Forelimb muscle (tissue), 1 donor: Measurements from ENCODE around the gene GRIK4. TPM values are rescaled to one million over a fixed set of nuclear protein-coding genes. Genes with fewer than 3 reads are reported as not detected.
"Not testable (repeated sequence)": the region's sequence is repeated elsewhere in the genome, so short reads cannot be mapped to it uniquely, and the experiment has no call there.

Source experiments
- DNase-seq: peaks from one replicate; pipeline ENCODE4 v3.0.0-alpha.2; 2013; ENCODE audit warnings: low read depth
- polyA plus RNA-seq: library from polyadenylated mRNA; unstranded; fragments of 120-200 nt; gene quantifications from one replicate; pipeline ENCODE4 v1.2.1, GENCODE V29; 2013; ENCODE audit not compliant: insufficient read length

Gene GRIK4
- polyA plus RNA-seq, 1 donor, result 0.23 TPM

- DNase-seq, result no peak
Measured at GRCh38 chr11:120778685-120779490, 267.3 kb downstream of the GRIK4 start.

- no peak for DNase-seq
Measured at GRCh38 chr11:120780239-120780638, 268.7 kb downstream of the GRIK4 start.

- DNase-seq, result no peak
Measured at GRCh38 chr11:120781486-120782120, 270.1 kb downstream of the GRIK4 start.

GRCh38 chr11:120784566-120785251 is 273.2 kb downstream of the GRIK4 start:
- no peak for DNase-seq

- DNase-seq, result no peak
Measured at GRCh38 chr11:120785576-120785975, 274.0 kb downstream of the GRIK4 start.

- no peak for DNase-seq
Measured at GRCh38 chr11:120786206-120786735, 274.7 kb downstream of the GRIK4 start.

- DNase-seq, result not testable (repeated sequence)
Measured at GRCh38 chr11:120787224-120787623, 275.7 kb downstream of the GRIK4 start.

- no peak for DNase-seq
Measured at GRCh38 chr11:120789391-120789790, 277.8 kb downstream of the GRIK4 start.

- DNase-seq, result no peak
Measured at GRCh38 chr11:120792306-120792705, 280.8 kb downstream of the GRIK4 start.

- DNase-seq, result no peak
Measured at GRCh38 chr11:120793150-120793549, 281.6 kb downstream of the GRIK4 start.

- no peak for DNase-seq
Measured at GRCh38 chr11:120793806-120794479, 282.4 kb downstream of the GRIK4 start.

- DNase-seq, result no peak
Measured at GRCh38 chr11:120794748-120795147, 283.2 kb downstream of the GRIK4 start.

GRCh38 chr11:120795185-120795584 is 283.6 kb downstream of the GRIK4 start:
- DNase-seq, result no peak

GRCh38 chr11:120797143-120797542 is 285.6 kb downstream of the GRIK4 start:
- no peak for DNase-seq

GRCh38 chr11:120798854-120799253 is 287.3 kb downstream of the GRIK4 start:
- no peak for DNase-seq

- DNase-seq, result no peak
Measured at GRCh38 chr11:120800206-120800605, 288.7 kb downstream of the GRIK4 start.

GRCh38 chr11:120801801-120802689 is 290.5 kb downstream of the GRIK4 start:
- DNase-seq, result no peak

- no peak for DNase-seq
Measured at GRCh38 chr11:120805960-120806555, 294.5 kb downstream of the GRIK4 start.

- no peak for DNase-seq
Measured at GRCh38 chr11:120807414-120808150, 296.0 kb downstream of the GRIK4 start.

GRCh38 chr11:120808616-120809050 is 297.1 kb downstream of the GRIK4 start:
- DNase-seq, result no peak
